GM12874 (cell line): ENCODE measurements around the gene TRABD2B.

Experiments
- CTCF ChIP-seq: IDR thresholded peaks from 2 replicates; pipeline ENCODE4 v1.5.1; 2011; ENCODE audit warnings: low read depth, mild to moderate bottlenecking, control low read depth, low read length, moderate library complexity; ENCODE audit not compliant: insufficient read depth

The TRABD2B gene

GRCh38 chr1:47972864-47973432 is 24.2 kb downstream of the TRABD2B start:
- peak; percentile 41 for TF ChIP-seq CTCF

GRCh38 chr1:47971385-47972160 is 25.6 kb downstream of the TRABD2B start:
- no peak for TF ChIP-seq CTCF

GRCh38 chr1:47970882-47971281 is 26.3 kb downstream of the TRABD2B start:
- TF ChIP-seq CTCF: no peak

GRCh38 chr1:47969478-47969877 is 27.7 kb downstream of the TRABD2B start:
- TF ChIP-seq CTCF: no peak

GRCh38 chr1:47968556-47968888 is 28.7 kb downstream of the TRABD2B start:
- no peak for TF ChIP-seq CTCF

- no peak for TF ChIP-seq CTCF
Measured at GRCh38 chr1:47967864-47968555, 29.2 kb downstream of the TRABD2B start.

GRCh38 chr1:47965816-47966215 is 31.4 kb downstream of the TRABD2B start:
- no peak for TF ChIP-seq CTCF
